Renal cortex interstitium (tissue), 11 donors: Measurements from ENCODE around the gene GNG7. TPM values are rescaled to one million over a fixed set of nuclear protein-coding genes. Genes with fewer than 3 reads are reported as not detected.

Experiments
- DNase-seq, 11 donors: peaks; one replicate each; pipeline ENCODE4 v3.0.0-alpha.2; 2013; ENCODE audit warnings: low read depth in 9 of 11, low spot score in 4 of 11; ENCODE audit errors: extremely low read depth in 1 of 11
- polyA plus RNA-seq, 3 donors: library from polyadenylated mRNA; unstranded; fragments of 120-200 nt; gene quantifications; one replicate each; pipeline ENCODE4 v1.2.1, GENCODE V29; 2013; ENCODE audit not compliant: insufficient read length in 3 of 3

GNG7 gene
- polyA plus RNA-seq, 3 donors = 5.1 to 7.2 (median 5.9) TPM

GRCh38 chr19:2731181-2731995 lies 28.9 kb upstream of the GNG7 start:
- no peak for DNase-seq

GRCh38 chr19:2729943-2730818 lies 27.7 kb upstream of the GNG7 start:
- no peak for DNase-seq

- DNase-seq = no peak
These were observed 26.4 kb upstream of the GNG7 start for GRCh38 chr19:2728783-2729387.

- no peak for DNase-seq
These were observed 25.1 kb upstream of the GNG7 start for GRCh38 chr19:2727640-2727944.

- no peak for DNase-seq
These were observed 24.6 kb upstream of the GNG7 start for GRCh38 chr19:2726904-2727639.

- no peak for DNase-seq
These were observed 23.8 kb upstream of the GNG7 start for GRCh38 chr19:2726160-2726855.

GRCh38 chr19:2724148-2724557 lies 21.7 kb upstream of the GNG7 start:
- DNase-seq = no peak

GRCh38 chr19:2723747-2724146 lies 21.3 kb upstream of the GNG7 start:
- no peak for DNase-seq

- no peak for DNase-seq
These were observed 20.8 kb upstream of the GNG7 start for GRCh38 chr19:2723345-2723715.

GRCh38 chr19:2722541-2723344 lies 20.2 kb upstream of the GNG7 start:
- no peak for DNase-seq

- no peak for DNase-seq
These were observed 19.4 kb upstream of the GNG7 start for GRCh38 chr19:2721570-2722540.

- no peak for DNase-seq
These were observed 18.5 kb upstream of the GNG7 start, which contains the start of gene DIRAS1 for GRCh38 chr19:2720777-2721569. TSS of gene DIRAS1 (minus strand) at chr19:2721372. CDS start at chr19:2717806, 3,566 bp downstream.

- DNase-seq = no peak
These were observed 17.7 kb upstream of the GNG7 start for GRCh38 chr19:2719920-2720776.

GRCh38 chr19:2719232-2719735 lies 16.8 kb upstream of the GNG7 start:
- no peak for DNase-seq
